ENCODE results near the gene NFYA.

The NFYA gene

DNA sequence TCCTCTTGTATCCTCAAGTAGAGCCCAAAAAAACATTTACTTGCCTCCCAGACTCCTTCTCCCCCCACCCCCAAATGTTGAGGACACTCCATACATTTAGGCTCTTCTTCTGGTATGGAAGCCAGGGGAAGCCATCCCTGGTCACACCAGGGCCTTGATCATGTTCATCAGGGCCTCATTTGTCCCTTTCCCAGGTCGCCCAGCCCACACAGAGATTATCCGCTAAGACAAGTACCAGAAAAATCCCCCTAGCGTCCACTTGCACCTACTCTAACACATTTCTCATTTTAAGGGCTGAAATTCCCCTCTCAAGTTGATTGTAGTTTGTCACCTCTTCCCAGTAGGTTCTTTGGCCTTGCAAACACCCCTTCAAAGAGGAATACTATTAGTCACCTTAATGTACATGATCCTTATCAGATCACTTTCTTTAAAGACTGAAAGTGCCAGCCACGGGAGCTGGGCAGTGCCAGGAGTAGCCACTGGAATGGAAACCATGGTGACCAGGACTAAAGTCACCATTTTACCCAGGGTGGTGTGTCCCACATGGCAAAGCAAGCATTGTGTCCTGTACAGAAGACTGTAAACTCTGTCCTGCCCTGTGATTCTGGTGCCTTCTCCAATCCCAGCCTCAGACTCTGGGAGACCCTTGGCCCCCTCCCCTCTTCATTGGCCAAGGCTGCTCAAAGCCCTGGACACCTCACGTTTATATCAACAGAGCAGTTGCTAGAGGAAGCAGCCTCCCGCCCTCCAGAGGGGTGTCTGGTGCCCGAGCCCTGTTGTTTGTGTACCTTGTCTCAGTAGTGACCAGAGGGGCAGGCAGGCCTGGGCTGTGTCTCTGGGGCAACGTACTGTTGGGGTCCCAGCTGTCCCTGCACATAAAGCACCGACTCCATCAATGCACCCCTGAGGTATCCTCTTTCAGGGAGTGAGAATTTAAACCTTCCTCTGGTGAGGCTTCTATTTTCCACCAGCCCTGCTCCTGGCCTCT lies 24.7 kb upstream of the NFYA start:
- POLR2A ChIA-PET, result no interaction called here
- Histone ChIP-seq H3K4me1 (ENCODE audit: control insufficient read depth, insufficient read depth, low read length) (no peaks in the 10 kb centered on the region), H3K36me3 (ENCODE audit: control insufficient read depth in 2 of 2, insufficient read depth in 1 of 2, low read length in 2 of 2) (no peaks in the 10 kb centered on the region), H3K9me3 (ENCODE audit: control insufficient read depth, insufficient read depth, low read depth, low read length) (no peaks in the 10 kb centered on the region), H3K4me3 (ENCODE audit: low read depth, low read length) (no peak overlapping the region), H3K27ac (ENCODE audit: extremely low read depth, low read depth, low read length) (no peak overlapping the region)
- CTCF ChIA-PET, result interaction anchor here (1.5 to 10.6 kb wide), 3 partner anchors 9 to 23 kb away, joined by 3 to 100 read pairs (median 12); partner anchors contain the start of genes TSPO2 and UNC5CL
- TF ChIP-seq GLIS1 (tag by site-specific recombination; IDR thresholded peaks at IDR 0.05) (no peak), ZNF239 (tag by site-specific recombination; IDR thresholded peaks at IDR 0.05) (no peak), SETDB1 (IDR thresholded peaks at IDR 0.05; ENCODE audit: insufficient read length, low read length) (no peak), ZNF174 (tag by site-specific recombination; IDR thresholded peaks at IDR 0.05) (no peak), ZNF571 (tag by site-specific recombination; IDR thresholded peaks at IDR 0.05) (no peak), ZNF580 (tag by site-specific recombination; IDR thresholded peaks at IDR 0.05) (no peak)

DNA sequence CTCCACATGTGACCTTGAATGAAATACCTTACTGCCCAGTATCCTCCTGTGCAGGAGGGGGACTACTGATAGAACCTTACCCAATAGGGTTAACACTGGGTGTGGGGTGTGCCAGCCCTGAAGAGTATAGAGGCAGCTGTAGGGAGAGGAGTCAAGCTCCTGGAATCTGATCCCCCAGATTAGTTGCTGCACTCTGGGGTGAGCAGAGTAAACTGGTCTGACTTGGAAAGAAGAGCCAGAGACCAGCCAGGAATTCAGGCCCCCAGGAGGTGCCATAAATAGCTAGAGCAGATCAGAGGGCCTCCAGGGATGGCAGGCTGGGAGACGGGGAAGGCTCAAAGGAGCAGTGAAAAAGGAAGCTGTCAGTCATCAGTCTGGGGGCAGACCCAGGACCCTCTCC lies 23.3 kb upstream of the NFYA start:
- Histone ChIP-seq H3K4me1 (ENCODE audit: control insufficient read depth, insufficient read depth, low read length) (no peaks in the 10 kb centered on the region), H3K36me3 (ENCODE audit: control insufficient read depth in 2 of 2, insufficient read depth in 1 of 2, low read length in 2 of 2) (no peaks in the 10 kb centered on the region), H3K27ac (ENCODE audit: extremely low read depth, low read depth, low read length) (no peak overlapping the region), H3K4me3 (ENCODE audit: low read depth, low read length) (no peak overlapping the region), H3K9me3 (ENCODE audit: control insufficient read depth, insufficient read depth, low read depth, low read length) (no peaks in the 10 kb centered on the region)
- TF ChIP-seq HIC1 (tag by site-specific recombination; IDR thresholded peaks at IDR 0.05) (no peak), YY2 (tag by site-specific recombination; IDR thresholded peaks at IDR 0.05) (no peak), ZNF354C (tag by site-specific recombination; IDR thresholded peaks at IDR 0.05; ENCODE audit: borderline replicate concordance, low read depth) (no peak), ZNF555 (tag by site-specific recombination; conservative IDR thresholded peaks at IDR 0.05) (no peak), ZNF362 (tag by site-specific recombination; IDR thresholded peaks at IDR 0.05) (no peak), ZNF416 (tag by site-specific recombination; IDR thresholded peaks at IDR 0.05) (no peak), ZBTB6 (tag by site-specific recombination; IDR thresholded peaks at IDR 0.05) (no peak), ZNF626 (tag by site-specific recombination; IDR thresholded peaks at IDR 0.05) (no peak), ZNF366 (tag by site-specific recombination; conservative IDR thresholded peaks at IDR 0.05) (no peak), ZNF132 (tag by site-specific recombination; IDR thresholded peaks at IDR 0.05; ENCODE audit: borderline replicate concordance) (no peak), BCL6B (tag by site-specific recombination; IDR thresholded peaks at IDR 0.05) (no peak)
- TF ChIP-seq, protein P1, sequence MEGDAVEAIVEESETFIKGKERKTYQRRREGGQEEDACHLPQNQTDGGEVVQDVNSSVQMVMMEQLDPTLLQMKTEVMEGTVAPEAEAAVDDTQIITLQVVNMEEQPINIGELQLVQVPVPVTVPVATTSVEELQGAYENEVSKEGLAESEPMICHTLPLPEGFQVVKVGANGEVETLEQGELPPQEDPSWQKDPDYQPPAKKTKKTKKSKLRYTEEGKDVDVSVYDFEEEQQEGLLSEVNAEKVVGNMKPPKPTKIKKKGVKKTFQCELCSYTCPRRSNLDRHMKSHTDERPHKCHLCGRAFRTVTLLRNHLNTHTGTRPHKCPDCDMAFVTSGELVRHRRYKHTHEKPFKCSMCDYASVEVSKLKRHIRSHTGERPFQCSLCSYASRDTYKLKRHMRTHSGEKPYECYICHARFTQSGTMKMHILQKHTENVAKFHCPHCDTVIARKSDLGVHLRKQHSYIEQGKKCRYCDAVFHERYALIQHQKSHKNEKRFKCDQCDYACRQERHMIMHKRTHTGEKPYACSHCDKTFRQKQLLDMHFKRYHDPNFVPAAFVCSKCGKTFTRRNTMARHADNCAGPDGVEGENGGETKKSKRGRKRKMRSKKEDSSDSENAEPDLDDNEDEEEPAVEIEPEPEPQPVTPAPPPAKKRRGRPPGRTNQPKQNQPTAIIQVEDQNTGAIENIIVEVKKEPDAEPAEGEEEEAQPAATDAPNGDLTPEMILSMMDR (tag by site-specific recombination; IDR thresholded peaks at IDR 0.05), result no peak
- TF ChIP-seq, protein P2, sequence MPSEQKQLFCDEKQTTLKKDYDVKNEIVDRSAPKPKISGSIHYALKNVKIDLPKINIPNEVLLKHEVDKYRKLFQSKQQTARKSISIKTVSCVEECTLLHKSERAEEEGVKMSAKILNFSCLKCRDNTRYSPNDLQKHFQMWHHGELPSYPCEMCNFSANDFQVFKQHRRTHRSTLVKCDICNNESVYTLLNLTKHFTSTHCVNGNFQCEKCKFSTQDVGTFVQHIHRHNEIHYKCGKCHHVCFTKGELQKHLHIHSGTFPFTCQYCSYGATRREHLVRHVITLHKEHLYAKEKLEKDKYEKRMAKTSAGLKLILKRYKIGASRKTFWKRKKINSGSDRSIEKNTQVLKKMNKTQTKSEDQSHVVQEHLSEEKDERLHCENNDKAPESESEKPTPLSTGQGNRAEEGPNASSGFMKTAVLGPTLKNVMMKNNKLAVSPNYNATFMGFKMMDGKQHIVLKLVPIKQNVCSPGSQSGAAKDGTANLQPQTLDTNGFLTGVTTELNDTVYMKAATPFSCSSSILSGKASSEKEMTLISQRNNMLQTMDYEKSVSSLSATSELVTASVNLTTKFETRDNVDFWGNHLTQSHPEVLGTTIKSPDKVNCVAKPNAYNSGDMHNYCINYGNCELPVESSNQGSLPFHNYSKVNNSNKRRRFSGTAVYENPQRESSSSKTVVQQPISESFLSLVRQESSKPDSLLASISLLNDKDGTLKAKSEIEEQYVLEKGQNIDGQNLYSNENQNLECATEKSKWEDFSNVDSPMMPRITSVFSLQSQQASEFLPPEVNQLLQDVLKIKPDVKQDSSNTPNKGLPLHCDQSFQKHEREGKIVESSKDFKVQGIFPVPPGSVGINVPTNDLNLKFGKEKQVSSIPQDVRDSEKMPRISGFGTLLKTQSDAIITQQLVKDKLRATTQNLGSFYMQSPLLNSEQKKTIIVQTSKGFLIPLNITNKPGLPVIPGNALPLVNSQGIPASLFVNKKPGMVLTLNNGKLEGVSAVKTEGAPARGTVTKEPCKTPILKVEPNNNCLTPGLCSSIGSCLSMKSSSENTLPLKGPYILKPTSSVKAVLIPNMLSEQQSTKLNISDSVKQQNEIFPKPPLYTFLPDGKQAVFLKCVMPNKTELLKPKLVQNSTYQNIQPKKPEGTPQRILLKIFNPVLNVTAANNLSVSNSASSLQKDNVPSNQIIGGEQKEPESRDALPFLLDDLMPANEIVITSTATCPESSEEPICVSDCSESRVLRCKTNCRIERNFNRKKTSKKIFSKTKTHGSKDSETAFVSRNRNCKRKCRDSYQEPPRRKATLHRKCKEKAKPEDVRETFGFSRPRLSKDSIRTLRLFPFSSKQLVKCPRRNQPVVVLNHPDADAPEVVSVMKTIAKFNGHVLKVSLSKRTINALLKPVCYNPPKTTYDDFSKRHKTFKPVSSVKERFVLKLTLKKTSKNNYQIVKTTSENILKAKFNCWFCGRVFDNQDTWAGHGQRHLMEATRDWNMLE (tag by site-specific recombination; conservative IDR thresholded peaks at IDR 0.05; ENCODE audit: low read depth), result no peak
- CTCF ChIA-PET, result interaction anchor here (1.5 to 10.6 kb wide), 3 partner anchors 10 to 22 kb away, joined by 3 to 100 read pairs (median 12); partner anchors contain the start of genes TSPO2 and UNC5CL
- POLR2A ChIA-PET, result no interaction called here

Measured in HEK293 (cell line).